WTC11 (cell line): ENCODE data around the gene NAV2. TPM values are rescaled to one million over a fixed set of nuclear protein-coding genes. Genes with fewer than 3 reads are reported as not detected.
A peak's percentile ranks its signal among the peaks of the same experiment; 100 is the strongest.

ENCODE experiments used
- ATAC-seq: fragments of 200-7000 bp; cut with Tn5 transposase; 2 replicates; pipeline ENCODE4 v1.10.0; 2021; ENCODE audit warnings: mild to moderate bottlenecking, moderate library complexity
- CTCF ChIA-PET: fragments of 300-600 bp; sonication (Branson Sonifier 250); formaldehyde crosslinking; loops from one replicate; lab custom pipeline; 2021; ENCODE audit warnings: antibody characterized with exemption; lab: Charles Lee
- POLR2A ChIA-PET: fragments of 350-600 bp; sonication (Branson Sonifier 250); formaldehyde crosslinking; loops from one replicate; lab custom pipeline; 2021; ENCODE audit warnings: antibody characterized with exemption; lab: Charles Lee
- DNase-seq: peaks from one replicate; pipeline ENCODE4 v3.0.0; 2021; ENCODE audit warnings: low spot score
- H3K27ac Mint-ChIP-seq: 2 replicates; pipeline ENCODE4 v1.8.0; 2021; ENCODE audit warnings: mixed read lengths
- H3K27me3 Mint-ChIP-seq: 2 replicates; pipeline ENCODE4 v1.8.0; 2021; ENCODE audit warnings: low read depth, mild to moderate bottlenecking, moderate library complexity, mixed read lengths
- H3K36me3 Mint-ChIP-seq: 2 replicates; pipeline ENCODE4 v1.8.0; 2021; ENCODE audit warnings: mixed read lengths
- H3K4me1 Mint-ChIP-seq: 2 replicates; pipeline ENCODE4 v1.8.0; 2022; ENCODE audit warnings: mixed read lengths
- H3K4me3 Mint-ChIP-seq: 2 replicates; pipeline ENCODE4 v1.8.0; 2021; ENCODE audit warnings: mild to moderate bottlenecking, moderate library complexity, mixed read lengths
- H3K9me3 Mint-ChIP-seq: 2 replicates; pipeline ENCODE4 v1.8.0; 2021; ENCODE audit warnings: mixed read lengths
- AR ChIP-seq: fragments of 250-450 bp; sonication (Bioruptor Pico); IDR thresholded peaks from 2 replicates; pipeline ENCODE4 v1.9.0; 2021; ENCODE audit warnings: mild to moderate bottlenecking
- CREM ChIP-seq: sonication (generic); formaldehyde crosslinking; IDR thresholded peaks from 2 replicates; pipeline ENCODE4 v1.8.1; 2022; ENCODE audit warnings: mild to moderate bottlenecking, missing genetic modification reagents, moderate library complexity
- E2F1 ChIP-seq: sonication (generic); formaldehyde crosslinking; IDR thresholded peaks from 2 replicates; pipeline ENCODE4 v1.8.0; 2022; ENCODE audit warnings: mild to moderate bottlenecking, missing genetic modification reagents
- GTF2I ChIP-seq: fragments of 250-450 bp; sonication (Bioruptor Pico); conservative IDR thresholded peaks from 2 replicates; pipeline ENCODE4 v1.4.0; 2021; ENCODE audit warnings: mild to moderate bottlenecking
- JUN ChIP-seq: sonication (generic); formaldehyde crosslinking; IDR thresholded peaks from 2 replicates; pipeline ENCODE4 v1.8.0; 2023; ENCODE audit warnings: mild to moderate bottlenecking, missing genetic modification reagents
- KAT7 ChIP-seq: sonication (generic); formaldehyde crosslinking; IDR thresholded peaks from 2 replicates; pipeline ENCODE4 v1.8.1; 2023; ENCODE audit warnings: missing genetic modification reagents, mild to moderate bottlenecking, borderline replicate concordance
- MLX ChIP-seq: sonication (generic); formaldehyde crosslinking; IDR thresholded peaks from 2 replicates; pipeline ENCODE4 v1.8.1; 2023; ENCODE audit warnings: mild to moderate bottlenecking, missing genetic modification reagents, moderate library complexity
- MYBL2 ChIP-seq: sonication (generic); formaldehyde crosslinking; IDR thresholded peaks from 2 replicates; pipeline ENCODE4 v1.8.1; 2023; ENCODE audit warnings: mild to moderate bottlenecking, moderate library complexity, missing genetic modification reagents
- NR1H2 ChIP-seq: sonication (generic); formaldehyde crosslinking; IDR thresholded peaks from 2 replicates; pipeline ENCODE4 v1.9.0; 2021; ENCODE audit warnings: mild to moderate bottlenecking, moderate library complexity, missing genetic modification reagents
- NR3C1 ChIP-seq: sonication (generic); formaldehyde crosslinking; conservative IDR thresholded peaks from 2 replicates; pipeline ENCODE4 v1.8.1; 2023; ENCODE audit warnings: low read depth, mild to moderate bottlenecking, missing genetic modification reagents
- PRRX2 ChIP-seq: fragments of 250-450 bp; sonication (Bioruptor Pico); IDR thresholded peaks from 2 replicates; pipeline ENCODE4 v1.8.0; 2021; ENCODE audit warnings: mild to moderate bottlenecking
- SP1 ChIP-seq: sonication (generic); formaldehyde crosslinking; conservative IDR thresholded peaks from 2 replicates; pipeline ENCODE4 v1.8.1; 2022; ENCODE audit warnings: missing genetic modification reagents
- TEAD4 ChIP-seq: sonication (generic); formaldehyde crosslinking; IDR thresholded peaks from 2 replicates; pipeline ENCODE4 v1.8.0; 2022; ENCODE audit warnings: mild to moderate bottlenecking, missing genetic modification reagents
- ZNF121 ChIP-seq: sonication (generic); formaldehyde crosslinking; IDR thresholded peaks from 2 replicates; pipeline ENCODE4 v1.8.0; 2023; ENCODE audit warnings: missing genetic modification reagents
- ZNF219 ChIP-seq: sonication (generic); formaldehyde crosslinking; IDR thresholded peaks from 2 replicates; pipeline ENCODE4 v1.8.0; 2023; ENCODE audit warnings: missing genetic modification reagents, mild to moderate bottlenecking, borderline replicate concordance
- ZNF423 ChIP-seq: fragments of 250-450 bp; sonication (Bioruptor Pico); IDR thresholded peaks from 2 replicates; pipeline ENCODE4 v2.1.2; 2022; ENCODE audit warnings: mild to moderate bottlenecking, moderate library complexity
- ZNF671 ChIP-seq: fragments of 250-450 bp; sonication (Bioruptor Pico); IDR thresholded peaks from 2 replicates; pipeline ENCODE4 v1.8.0; 2021; ENCODE audit warnings: mild to moderate bottlenecking
- total RNA-seq: library from RNA; stranded (reverse); gene quantifications from 3 replicates; pipeline ENCODE4 v1.2.3, GENCODE V29; 2021
- TF ChIP-seq, protein P1 (sequence below): sonication (generic); formaldehyde crosslinking; IDR thresholded peaks from 2 replicates; pipeline ENCODE4 v1.8.1; 2023; ENCODE audit warnings: mild to moderate bottlenecking, missing genetic modification reagents, borderline replicate concordance

NAV2 gene
- total RNA-seq, 1 experiment from 2014 or later = 42.8 TPM

DNA sequence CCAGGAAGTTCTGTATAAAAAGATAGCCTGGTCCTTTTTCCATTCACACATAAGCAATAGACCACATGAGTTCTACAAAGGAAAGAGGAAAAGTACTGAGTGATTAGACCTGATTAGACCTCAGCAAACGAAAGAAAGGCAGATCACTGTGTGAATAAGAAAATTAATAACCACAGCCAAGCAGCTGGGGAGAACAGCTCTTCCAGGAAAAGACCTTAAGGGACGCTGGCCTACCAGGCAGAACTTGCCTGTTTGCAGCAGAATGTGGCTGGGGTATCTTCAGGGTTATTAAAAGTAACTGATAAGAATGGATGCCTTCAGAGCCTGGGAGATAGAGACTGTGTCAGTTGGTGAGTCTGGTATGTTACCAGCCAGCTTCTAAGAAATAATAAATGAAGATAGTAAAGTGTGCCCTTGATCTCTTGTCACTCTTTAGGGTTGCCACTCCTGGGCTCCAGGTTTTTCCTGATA, 274.7 kb downstream of the NAV2 start:
- TF ChIP-seq, protein P1, sequence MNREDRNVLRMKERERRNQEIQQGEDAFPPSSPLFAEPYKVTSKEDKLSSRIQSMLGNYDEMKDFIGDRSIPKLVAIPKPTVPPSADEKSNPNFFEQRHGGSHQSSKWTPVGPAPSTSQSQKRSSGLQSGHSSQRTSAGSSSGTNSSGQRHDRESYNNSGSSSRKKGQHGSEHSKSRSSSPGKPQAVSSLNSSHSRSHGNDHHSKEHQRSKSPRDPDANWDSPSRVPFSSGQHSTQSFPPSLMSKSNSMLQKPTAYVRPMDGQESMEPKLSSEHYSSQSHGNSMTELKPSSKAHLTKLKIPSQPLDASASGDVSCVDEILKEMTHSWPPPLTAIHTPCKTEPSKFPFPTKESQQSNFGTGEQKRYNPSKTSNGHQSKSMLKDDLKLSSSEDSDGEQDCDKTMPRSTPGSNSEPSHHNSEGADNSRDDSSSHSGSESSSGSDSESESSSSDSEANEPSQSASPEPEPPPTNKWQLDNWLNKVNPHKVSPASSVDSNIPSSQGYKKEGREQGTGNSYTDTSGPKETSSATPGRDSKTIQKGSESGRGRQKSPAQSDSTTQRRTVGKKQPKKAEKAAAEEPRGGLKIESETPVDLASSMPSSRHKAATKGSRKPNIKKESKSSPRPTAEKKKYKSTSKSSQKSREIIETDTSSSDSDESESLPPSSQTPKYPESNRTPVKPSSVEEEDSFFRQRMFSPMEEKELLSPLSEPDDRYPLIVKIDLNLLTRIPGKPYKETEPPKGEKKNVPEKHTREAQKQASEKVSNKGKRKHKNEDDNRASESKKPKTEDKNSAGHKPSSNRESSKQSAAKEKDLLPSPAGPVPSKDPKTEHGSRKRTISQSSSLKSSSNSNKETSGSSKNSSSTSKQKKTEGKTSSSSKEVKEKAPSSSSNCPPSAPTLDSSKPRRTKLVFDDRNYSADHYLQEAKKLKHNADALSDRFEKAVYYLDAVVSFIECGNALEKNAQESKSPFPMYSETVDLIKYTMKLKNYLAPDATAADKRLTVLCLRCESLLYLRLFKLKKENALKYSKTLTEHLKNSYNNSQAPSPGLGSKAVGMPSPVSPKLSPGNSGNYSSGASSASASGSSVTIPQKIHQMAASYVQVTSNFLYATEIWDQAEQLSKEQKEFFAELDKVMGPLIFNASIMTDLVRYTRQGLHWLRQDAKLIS (CRISPR knock-in tag) = no peak
- TF ChIP-seq AR (CRISPR knock-in tag) = no peak
- TF ChIP-seq GTF2I (CRISPR knock-in tag) = no peak
- TF ChIP-seq JUN (CRISPR knock-in tag) = no peak
- TF ChIP-seq MYBL2 = no peak
- TF ChIP-seq SP1 = no peak
- TF ChIP-seq NR3C1 (CRISPR knock-in tag) = no peak
- TF ChIP-seq KAT7 (CRISPR knock-in tag) = no peak
- no peak for TF ChIP-seq MLX (CRISPR knock-in tag)
- H3K9me3 Mint-ChIP-seq = no peaks in the 10 kb centered on the region
- POLR2A ChIA-PET = no interaction called here
- H3K4me3 Mint-ChIP-seq = no peak overlapping the region
- peaks cover 35% of the 10 kb centered on the region for H3K4me1 Mint-ChIP-seq
- DNase-seq = no peak
- no peaks in the 10 kb centered on the region for H3K27me3 Mint-ChIP-seq
- ATAC-seq = no peak
- CTCF ChIA-PET = interaction anchor here (0.8 to 2.0 kb wide), 3 partner anchors 13 to 141 kb away, joined by 3 to 7 read pairs (median 6); no protein-coding TSS in a partner anchor
- no peak overlapping the region for H3K27ac Mint-ChIP-seq
- peaks cover 5% of the 10 kb centered on the region for H3K36me3 Mint-ChIP-seq

DNA sequence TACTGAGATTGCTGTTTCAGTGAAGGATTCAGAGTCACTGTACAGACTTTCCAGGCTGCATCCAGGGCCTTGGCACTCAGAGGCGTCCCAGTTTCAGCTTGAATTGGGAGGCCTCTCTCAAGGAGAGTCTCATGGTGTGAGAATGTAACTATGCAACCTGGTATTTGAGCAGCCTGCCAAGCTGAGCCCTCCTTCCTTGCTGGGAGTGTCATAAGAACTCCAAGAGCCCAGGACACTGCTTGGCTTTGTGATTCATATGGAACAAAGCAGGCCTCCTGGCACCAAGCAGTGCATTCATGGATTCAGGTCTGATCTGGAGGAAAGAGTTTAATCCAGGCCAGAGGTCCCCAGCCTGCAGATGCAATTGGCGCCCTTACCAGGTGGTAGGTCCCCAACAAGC, 276.0 kb downstream of the NAV2 start:
- no peak overlapping the region for H3K4me3 Mint-ChIP-seq
- peaks cover 35% of the 10 kb centered on the region for H3K4me1 Mint-ChIP-seq
- ChIA-PET CTCF (interaction anchor here (1.6 to 2.0 kb wide), 2 partner anchors 35 to 140 kb away, joined by 6 to 7 read pairs; no protein-coding TSS in a partner anchor), POLR2A (no interaction called here)
- H3K27me3 Mint-ChIP-seq = no peaks in the 10 kb centered on the region
- ATAC-seq (peak; percentile 98), DNase-seq (peak; percentile 40)
- H3K27ac Mint-ChIP-seq = peak overlapping the region; percentile 91
- peaks cover 16% of the 10 kb centered on the region for H3K36me3 Mint-ChIP-seq
- TF ChIP-seq NR1H2 (CRISPR knock-in tag) (no peak), CREM (no peak), ZNF671 (CRISPR knock-in tag) (no peak), PRRX2 (CRISPR knock-in tag) (no peak), ZNF219 (CRISPR knock-in tag) (no peak), TEAD4 (CRISPR knock-in tag) (no peak), ZNF423 (CRISPR knock-in tag) (0 out of 2 replicates have a peak, but pooled peaks have one; percentile 20), ZNF121 (no peak), E2F1 (no peak)
- peaks cover 10% of the 10 kb centered on the region for H3K9me3 Mint-ChIP-seq
